Coronary artery (tissue), 2 donors: ENCODE results near the gene TCEAL7.
A peak's percentile ranks its signal among the peaks of the same experiment; 100 is the strongest.
"Not testable (repeated sequence)": the region's sequence is repeated elsewhere in the genome, so short reads cannot be mapped to it uniquely, and the experiment has no call there.

Source experiments
- DNase-seq: peaks from one replicate; pipeline ENCODE4 v3.0.0-alpha.2; 2017; ENCODE audit warnings: low spot score
- H3K27ac ChIP-seq, 2 donors: fragments of 200-600 bp; sonication (generic); one replicate each; pipeline ENCODE4 v1.5.1; 2016 to 2019
- H3K4me3 ChIP-seq: fragments of 200-600 bp; sonication (generic); 2 replicates; pipeline ENCODE4 v1.5.1; 2016; ENCODE audit warnings: mild to moderate bottlenecking, moderate library complexity
- CTCF ChIP-seq: fragments of 200-600 bp; sonication (generic); IDR thresholded peaks from one replicate; pipeline ENCODE4 v1.5.1; 2019; ENCODE audit warnings: antibody characterized with exemption

Gene TCEAL7

GRCh38 chrX:103356858-103357257 lies 26.8 kb downstream of the TCEAL7 start:
- peak overlapping the region; percentile 87 to 94 for H3K27ac ChIP-seq

DNA sequence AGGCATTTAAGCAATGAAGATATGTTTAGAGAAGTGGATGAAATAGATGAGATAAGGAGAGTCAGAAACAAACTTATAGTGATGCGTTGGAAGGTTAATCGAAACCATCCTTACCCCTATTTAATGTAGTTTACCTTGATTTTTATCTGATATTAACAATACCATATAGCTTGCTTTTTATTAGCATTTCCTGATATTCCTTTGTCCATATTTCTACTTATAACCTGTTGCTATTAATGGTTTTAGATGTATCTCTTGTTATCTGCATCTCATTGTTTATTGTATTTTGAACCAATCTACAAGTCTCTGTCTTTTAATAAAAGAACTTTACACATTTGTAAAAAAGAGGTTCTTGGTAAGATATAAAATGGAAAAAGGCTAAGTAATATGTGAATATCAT lies 27.8 kb downstream of the TCEAL7 start:
- no peak for TF ChIP-seq CTCF
- DNase-seq, result no peak
- no peak overlapping the region for H3K27ac ChIP-seq
- peak overlapping the region; percentile 80 for H3K4me3 ChIP-seq

More at GRCh38 chrX:103356858-103357257, 26.8 kb downstream of the TCEAL7 start:
- TF ChIP-seq CTCF, result no peak
- peak overlapping the region; percentile 80 for H3K4me3 ChIP-seq
- DNase-seq, result no peak

- H3K27ac ChIP-seq, DNase-seq, H3K4me3 ChIP-seq: not testable (repeated sequence)
Observed at GRCh38 chrX:103359605-103360004, 29.6 kb downstream of the TCEAL7 start.

GRCh38 chrX:103360092-103360491 lies 30.1 kb downstream of the TCEAL7 start:
- TF ChIP-seq CTCF, result no peak
- Histone ChIP-seq H3K27ac (no peak overlapping the region), H3K4me3 (no peak overlapping the region)
- DNase-seq, result no peak

DNA sequence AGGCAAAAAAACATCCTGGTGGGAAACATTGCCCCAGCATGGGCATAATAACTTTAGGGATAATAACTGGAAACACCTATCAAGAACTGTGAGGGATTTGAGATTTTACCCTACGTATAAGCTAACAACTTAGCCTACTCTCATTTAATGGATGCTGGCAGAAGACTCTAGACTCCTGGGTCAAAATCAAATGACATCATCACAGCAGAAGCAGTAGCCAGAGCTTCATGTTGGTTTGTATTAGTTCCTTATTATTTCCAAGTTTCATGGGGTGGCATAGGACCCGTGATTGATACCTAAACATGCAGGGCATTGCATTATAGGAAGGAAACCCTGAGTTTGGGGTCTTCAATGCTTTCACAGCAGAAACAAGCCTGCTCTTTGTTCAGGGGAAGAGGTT lies 30.9 kb downstream of the TCEAL7 start:
- Histone ChIP-seq H3K27ac (no peak overlapping the region), H3K4me3 (no peak overlapping the region)
- no peak for TF ChIP-seq CTCF
- no peak for DNase-seq

- TF ChIP-seq CTCF, result no peak
- Histone ChIP-seq H3K27ac (no peak overlapping the region), H3K4me3 (no peak overlapping the region)
- no peak for DNase-seq
Observed at GRCh38 chrX:103361798-103362197, 31.8 kb downstream of the TCEAL7 start.

- Histone ChIP-seq H3K4me3 (no peak overlapping the region), H3K27ac (no peak overlapping the region)
- no peak for DNase-seq
- TF ChIP-seq CTCF, result no peak
Observed at GRCh38 chrX:103362474-103362873, 32.4 kb downstream of the TCEAL7 start.

DNA sequence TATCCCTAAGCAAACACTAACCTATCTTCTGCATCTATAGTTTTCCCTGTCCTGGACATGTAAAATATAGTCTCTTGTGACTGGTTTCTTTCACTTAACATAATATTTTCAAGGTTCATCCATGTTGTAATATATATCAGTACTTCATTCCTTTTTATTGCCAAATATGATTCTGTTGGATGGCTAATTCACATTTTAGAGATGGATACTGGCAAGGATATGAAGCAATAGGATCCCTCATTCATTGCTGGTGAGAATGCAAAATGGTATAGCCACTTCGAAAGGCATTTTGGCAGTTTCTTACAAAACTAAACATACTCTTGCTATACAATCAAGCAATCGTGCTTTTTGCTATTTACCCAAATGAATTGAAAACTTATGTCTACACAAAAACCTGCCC lies 33.0 kb downstream of the TCEAL7 start:
- DNase-seq, result no peak
- no peak for TF ChIP-seq CTCF
- no peak overlapping the region for H3K4me3 ChIP-seq
- no peak overlapping the region for H3K27ac ChIP-seq
